ENCODE data around the gene CTSW.

Gene CTSW

GRCh38 chr11:65868076-65868667 is 11.5 kb upstream of the CTSW start:
- DNase-seq: no peak

GRCh38 chr11:65868907-65869306 is 10.7 kb upstream of the CTSW start:
- no peak for DNase-seq

GRCh38 chr11:65869643-65870306 is 9.9 kb upstream of the CTSW start:
- DNase-seq: no peak

- DNase-seq: no peak
Measured at GRCh38 chr11:65870307-65870658, 9.4 kb upstream of the CTSW start.

GRCh38 chr11:65870706-65871681 is 8.6 kb upstream of the CTSW start:
- no peak for DNase-seq

GRCh38 chr11:65871811-65872548 is 7.7 kb upstream of the CTSW start:
- no peak for DNase-seq

- peak; percentile 14 for DNase-seq
Measured at GRCh38 chr11:65872586-65873317, 6.9 kb upstream of the CTSW start, which contains the start of gene EFEMP2. Gene EFEMP2 (minus strand): TSS chr11:65872800. CDS start chr11:65872354, 446 bp downstream.

GRCh38 chr11:65873318-65874156 is 6.1 kb upstream of the CTSW start:
- peak; percentile 93 for DNase-seq

GRCh38 chr11:65880027-65880426 is 390 bp downstream of the CTSW start:
- DNase-seq: no peak

GRCh38 chr11:65880844-65881421 is 1.3 kb downstream of the CTSW start:
- no peak for DNase-seq

GRCh38 chr11:65882120-65883057 is 2.8 kb downstream of the CTSW start:
- DNase-seq: no peak

GRCh38 chr11:65883058-65883761 is 3.6 kb downstream of the CTSW start:
- DNase-seq: no peak

GRCh38 chr11:65883786-65884715 is 4.4 kb downstream of the CTSW start:
- DNase-seq: no peak

GRCh38 chr11:65884716-65885092 is 5.1 kb downstream of the CTSW start:
- peak; percentile 79 for DNase-seq

- no peak for DNase-seq
Measured at GRCh38 chr11:65885231-65885630, 5.6 kb downstream of the CTSW start.

- DNase-seq: no peak
Measured at GRCh38 chr11:65885808-65886536, 6.3 kb downstream of the CTSW start.
